Panc1 (cell line): ENCODE data around the gene RIMKLB. TPM values are rescaled to one million over a fixed set of nuclear protein-coding genes. Genes with fewer than 3 reads are reported as not detected.
A peak's percentile ranks its signal among the peaks of the same experiment; 100 is the strongest.

Source experiments
- ATAC-seq: fragments of 200-7000 bp; cut with Tn5 transposase; 2 replicates; pipeline ENCODE4 v1.9.1; 2020; ENCODE audit warnings: mild to moderate bottlenecking, moderate library complexity
- BruUV-seq: library from RNA; stranded (reverse); fragments of 400-500 nt; replicated peaks from 2 replicates; lab custom pipeline; 2021; lab: Mats Ljungman, UMichigan
- CTCF ChIA-PET: fragments of 300-600 bp; sonication (Branson Sonifier 250); formaldehyde crosslinking; loops from one replicate; lab custom pipeline; 2022; ENCODE audit warnings: antibody characterized with exemption; lab: Charles Lee
- POLR2A ChIA-PET: fragments of 300-600 bp; sonication (Branson Sonifier 250); formaldehyde crosslinking; loops from one replicate; lab custom pipeline; 2022; ENCODE audit warnings: antibody characterized with exemption; lab: Charles Lee
- DNase-seq: peaks from one replicate; pipeline ENCODE4 v3.0.0-alpha.2; 2010; ENCODE audit warnings: low read depth, low spot score
- H3K27ac ChIP-seq: 2 replicates; pipeline ENCODE4 v1.5.1; 2011; ENCODE audit warnings: mild to moderate bottlenecking, low read length, inconsistent platforms
- H3K27me3 ChIP-seq: fragments of 200-500 bp; sonication (Bioruptor generic); 2 replicates; pipeline ENCODE4 v1.6.0; 2014; ENCODE audit warnings: low read length, inconsistent platforms; ENCODE audit not compliant: control insufficient read depth, insufficient read depth
- H3K36me3 ChIP-seq: fragments of 200-500 bp; sonication (Bioruptor generic); 2 replicates; pipeline ENCODE4 v1.5.1; 2014; ENCODE audit warnings: inconsistent platforms, mild to moderate bottlenecking, low read length, moderate library complexity; ENCODE audit not compliant: control insufficient read depth, insufficient read depth
- H3K4me1 ChIP-seq: 2 replicates; pipeline ENCODE4 v1.5.1; 2011; ENCODE audit warnings: inconsistent platforms, mild to moderate bottlenecking, low read length, moderate library complexity; ENCODE audit not compliant: control insufficient read depth, insufficient read depth
- H3K4me3 ChIP-seq, 2 experiments: 2 replicates each; pipeline ENCODE4 v1.5.1; 2011 to 2012; ENCODE audit warnings: low read depth in 2 of 2, low read length in 2 of 2, mild to moderate bottlenecking in 2 of 2, inconsistent platforms in 1 of 2, moderate library complexity in 1 of 2
- H3K9me3 ChIP-seq: fragments of 200-500 bp; sonication (Bioruptor generic); 2 replicates; pipeline ENCODE4 v1.5.1; 2014; ENCODE audit warnings: low read depth, mild to moderate bottlenecking, inconsistent platforms, low read length, moderate library complexity; ENCODE audit not compliant: control insufficient read depth, insufficient read depth
- POLR2AphosphoS5 ChIP-seq: IDR thresholded peaks from 2 replicates; pipeline ENCODE4 v1.6.1; 2012; ENCODE audit warnings: mild to moderate bottlenecking, low read depth, low read length, moderate library complexity
- SIN3A ChIP-seq: IDR thresholded peaks from 2 replicates; pipeline ENCODE4 v1.6.1; 2012; ENCODE audit warnings: low read depth, mild to moderate bottlenecking, low read length, moderate library complexity, borderline replicate concordance; ENCODE audit not compliant: insufficient read depth
- TCF7L2 ChIP-seq: IDR thresholded peaks from 2 replicates; pipeline ENCODE4 v1.6.1; 2011; ENCODE audit warnings: mild to moderate bottlenecking, low read depth, low read length, inconsistent platforms
- in situ Hi-C: cut with HindIII; loops from 2 replicates; pipeline ENCODE4 v1.10.0; 2016; ENCODE audit warnings: low sequenced_read_pairs, low pct_unique_long_range_greater_than_20kb
- intact Hi-C: fragments of 100-400 bp; cut with micrococcal nuclease; formaldehyde crosslinking; loops from one replicate; pipeline ENCODE4 v1.10.0; 2022; ENCODE audit not compliant: unreplicated experiment
- total RNA-seq: library from RNA; stranded (reverse); gene quantifications from one replicate; pipeline ENCODE4 v1.2.1, GENCODE V29; 2021; ENCODE audit not compliant: unreplicated experiment
- TF ChIP-seq, protein P1 (sequence below), 2 experiments: IDR thresholded peaks; 2 replicates each; pipeline ENCODE4 v1.6.1; 2011 to 2012; ENCODE audit warnings: low read depth in 2 of 2, control low read depth in 1 of 2, low read length in 1 of 2, mild to moderate bottlenecking in 1 of 2, moderate library complexity in 1 of 2; ENCODE audit not compliant: insufficient read depth in 1 of 2
- TF ChIP-seq, protein P2 (sequence below): fragments of 450-650 bp; IDR thresholded peaks from 2 replicates; pipeline ENCODE4 v1.5.1; 2017; ENCODE audit warnings: mild to moderate bottlenecking

RIMKLB gene
- total RNA-seq, 1 experiment from 2014 or later, result 17.1 TPM

DNA sequence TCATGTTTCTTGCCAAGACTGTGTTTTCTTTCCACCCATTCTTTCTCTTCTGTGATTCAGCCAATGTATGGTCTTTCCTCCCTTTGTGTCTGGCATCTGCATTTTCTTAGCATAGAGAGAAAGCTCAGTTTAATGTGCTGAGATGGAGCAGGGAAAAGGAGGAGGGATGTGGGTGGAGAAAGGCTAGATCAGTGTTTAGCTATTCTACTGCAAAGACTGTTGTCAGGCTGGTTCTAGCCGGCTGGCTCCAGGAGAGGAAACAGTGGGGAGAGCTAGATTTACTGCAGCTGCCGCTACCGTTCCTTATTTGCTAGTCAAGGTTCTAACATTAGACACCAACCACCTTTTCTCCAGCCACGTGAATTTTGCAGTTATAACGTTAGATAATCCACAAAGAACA lies 5.2 kb upstream of the RIMKLB start:
- Histone ChIP-seq H3K4me1 (no peaks in the 10 kb centered on the region), H3K27ac (no peak overlapping the region), H3K27me3 (no peaks in the 10 kb centered on the region), H3K4me3 (no peak overlapping the region), H3K36me3 (no peaks in the 10 kb centered on the region), H3K9me3 (no peaks in the 10 kb centered on the region)
- no peak for DNase-seq
- POLR2A ChIA-PET, result no interaction called here
- no peak for ATAC-seq
- in situ Hi-C loops (no loop called here), intact Hi-C loops (no loop called here)
- TF ChIP-seq POLR2AphosphoS5 (no peak), TCF7L2 (no peak)
- CTCF ChIA-PET, result no interaction called here
- BruUV-seq, result no TSS peak

DNA sequence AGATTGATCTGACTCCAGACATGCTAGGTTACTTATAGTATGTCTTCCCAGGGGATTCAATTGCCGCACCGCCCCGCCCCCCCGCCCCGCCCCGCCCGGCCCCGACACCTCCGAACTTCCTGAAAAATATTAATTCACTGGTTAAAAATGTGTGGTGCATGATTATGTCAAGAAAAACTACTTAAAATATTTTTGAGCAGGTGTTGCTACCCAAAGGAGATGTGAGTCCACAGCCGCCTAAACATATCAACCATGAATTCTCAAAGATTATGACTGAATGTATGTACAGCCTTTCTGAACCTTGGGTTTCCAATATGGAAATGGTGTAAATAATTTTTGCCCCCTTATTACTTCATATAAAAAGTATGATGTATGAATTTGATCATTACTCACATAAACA lies 2.7 kb upstream of the RIMKLB start:
- Histone ChIP-seq H3K4me1 (peaks cover 5% of the 10 kb centered on the region; the same call in 1 of the 2 replicates), H3K9me3 (no peaks in the 10 kb centered on the region), H3K36me3 (no peaks in the 10 kb centered on the region), H3K4me3 (no peak overlapping the region), H3K27me3 (no peaks in the 10 kb centered on the region), H3K27ac (no peak overlapping the region)
- POLR2A ChIA-PET, result no interaction called here
- CTCF ChIA-PET, result interaction anchor here (0.7 kb wide), 1 partner anchor 1006 kb away, joined by 11 read pairs; no protein-coding TSS in a partner anchor
- in situ Hi-C loops, result no loop called here
- no TSS peak for BruUV-seq
- DNase-seq, result no peak
- intact Hi-C loops, result no loop called here
- TF ChIP-seq POLR2AphosphoS5 (no peak), SIN3A (no peak), TCF7L2 (no peak)
- TF ChIP-seq, protein P1, sequence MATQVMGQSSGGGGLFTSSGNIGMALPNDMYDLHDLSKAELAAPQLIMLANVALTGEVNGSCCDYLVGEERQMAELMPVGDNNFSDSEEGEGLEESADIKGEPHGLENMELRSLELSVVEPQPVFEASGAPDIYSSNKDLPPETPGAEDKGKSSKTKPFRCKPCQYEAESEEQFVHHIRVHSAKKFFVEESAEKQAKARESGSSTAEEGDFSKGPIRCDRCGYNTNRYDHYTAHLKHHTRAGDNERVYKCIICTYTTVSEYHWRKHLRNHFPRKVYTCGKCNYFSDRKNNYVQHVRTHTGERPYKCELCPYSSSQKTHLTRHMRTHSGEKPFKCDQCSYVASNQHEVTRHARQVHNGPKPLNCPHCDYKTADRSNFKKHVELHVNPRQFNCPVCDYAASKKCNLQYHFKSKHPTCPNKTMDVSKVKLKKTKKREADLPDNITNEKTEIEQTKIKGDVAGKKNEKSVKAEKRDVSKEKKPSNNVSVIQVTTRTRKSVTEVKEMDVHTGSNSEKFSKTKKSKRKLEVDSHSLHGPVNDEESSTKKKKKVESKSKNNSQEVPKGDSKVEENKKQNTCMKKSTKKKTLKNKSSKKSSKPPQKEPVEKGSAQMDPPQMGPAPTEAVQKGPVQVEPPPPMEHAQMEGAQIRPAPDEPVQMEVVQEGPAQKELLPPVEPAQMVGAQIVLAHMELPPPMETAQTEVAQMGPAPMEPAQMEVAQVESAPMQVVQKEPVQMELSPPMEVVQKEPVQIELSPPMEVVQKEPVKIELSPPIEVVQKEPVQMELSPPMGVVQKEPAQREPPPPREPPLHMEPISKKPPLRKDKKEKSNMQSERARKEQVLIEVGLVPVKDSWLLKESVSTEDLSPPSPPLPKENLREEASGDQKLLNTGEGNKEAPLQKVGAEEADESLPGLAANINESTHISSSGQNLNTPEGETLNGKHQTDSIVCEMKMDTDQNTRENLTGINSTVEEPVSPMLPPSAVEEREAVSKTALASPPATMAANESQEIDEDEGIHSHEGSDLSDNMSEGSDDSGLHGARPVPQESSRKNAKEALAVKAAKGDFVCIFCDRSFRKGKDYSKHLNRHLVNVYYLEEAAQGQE (IDR thresholded peaks at IDR 0.05; ENCODE audit: insufficient read depth in 1 of 2, low read depth in 2 of 2, low read length in 1 of 2), result no peak
- TF ChIP-seq, protein P2, sequence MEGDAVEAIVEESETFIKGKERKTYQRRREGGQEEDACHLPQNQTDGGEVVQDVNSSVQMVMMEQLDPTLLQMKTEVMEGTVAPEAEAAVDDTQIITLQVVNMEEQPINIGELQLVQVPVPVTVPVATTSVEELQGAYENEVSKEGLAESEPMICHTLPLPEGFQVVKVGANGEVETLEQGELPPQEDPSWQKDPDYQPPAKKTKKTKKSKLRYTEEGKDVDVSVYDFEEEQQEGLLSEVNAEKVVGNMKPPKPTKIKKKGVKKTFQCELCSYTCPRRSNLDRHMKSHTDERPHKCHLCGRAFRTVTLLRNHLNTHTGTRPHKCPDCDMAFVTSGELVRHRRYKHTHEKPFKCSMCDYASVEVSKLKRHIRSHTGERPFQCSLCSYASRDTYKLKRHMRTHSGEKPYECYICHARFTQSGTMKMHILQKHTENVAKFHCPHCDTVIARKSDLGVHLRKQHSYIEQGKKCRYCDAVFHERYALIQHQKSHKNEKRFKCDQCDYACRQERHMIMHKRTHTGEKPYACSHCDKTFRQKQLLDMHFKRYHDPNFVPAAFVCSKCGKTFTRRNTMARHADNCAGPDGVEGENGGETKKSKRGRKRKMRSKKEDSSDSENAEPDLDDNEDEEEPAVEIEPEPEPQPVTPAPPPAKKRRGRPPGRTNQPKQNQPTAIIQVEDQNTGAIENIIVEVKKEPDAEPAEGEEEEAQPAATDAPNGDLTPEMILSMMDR, result no peak
- no peak for ATAC-seq

DNA sequence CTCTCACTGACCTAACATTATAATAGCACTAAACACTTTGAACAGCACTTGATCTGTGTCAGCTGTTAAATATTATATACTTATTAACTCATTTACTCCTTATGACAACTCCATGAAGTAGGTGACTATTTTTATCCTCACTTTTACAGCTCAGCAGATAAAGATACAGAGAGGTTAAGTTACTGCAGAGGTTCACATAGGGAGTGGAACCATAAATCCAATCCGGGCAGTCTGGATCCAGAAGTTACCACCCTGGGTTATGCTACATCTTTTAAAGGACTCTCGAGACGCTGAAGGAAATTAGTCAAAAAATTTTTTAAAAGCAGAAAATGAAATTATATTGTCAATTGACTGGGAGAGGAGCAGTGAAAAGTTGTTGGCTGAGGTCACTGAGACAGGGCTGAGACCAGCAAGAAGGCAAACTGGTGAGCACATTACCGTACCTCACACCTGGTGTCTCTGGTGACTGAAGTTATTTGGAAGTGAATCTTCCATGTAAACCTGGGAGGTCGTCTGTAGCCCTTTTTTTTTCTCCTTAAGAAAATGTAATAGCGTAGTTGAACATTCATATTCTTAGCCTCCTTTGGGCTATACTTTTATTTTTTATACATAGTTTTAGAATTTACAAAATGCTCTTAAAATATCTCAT lies 1.2 kb upstream of the RIMKLB start:
- ChIA-PET POLR2A (no interaction called here), CTCF (no interaction called here)
- H3K4me3 ChIP-seq, result peak overlapping the region; percentile 73 to 77
- ATAC-seq (no peak), DNase-seq (no peak)
- no peaks in the 10 kb centered on the region for H3K9me3 ChIP-seq
- H3K36me3 ChIP-seq, result no peaks in the 10 kb centered on the region; the same call in 1 of the 2 replicates
- TSS peak; percentile 92 for BruUV-seq
- H3K27ac ChIP-seq, result peak overlapping the region; percentile 75
- H3K4me1 ChIP-seq, result peaks cover 5% of the 10 kb centered on the region; the same call in 1 of the 2 replicates
- intact Hi-C loops, result no loop called here
- no peak for TF ChIP-seq TCF7L2
- no peak for TF ChIP-seq POLR2AphosphoS5
- TF ChIP-seq, protein P1 (IDR thresholded peaks at IDR 0.05; ENCODE audit: insufficient read depth in 1 of 2, low read depth in 2 of 2, low read length in 1 of 2), result no peak
- TF ChIP-seq SIN3A, result no peak
- TF ChIP-seq, protein P2, result no peak
- in situ Hi-C loops, result no loop called here
- H3K27me3 ChIP-seq, result no peaks in the 10 kb centered on the region
